Activated T-cell treated with anti-CD3 and anti-CD28 coated beads, Interleukin-2, amount 50 U/mL, for 4 hours (primary cell): Measurements from ENCODE around the gene PCDHGB6. TPM values are rescaled to one million over a fixed set of nuclear protein-coding genes. Genes with fewer than 3 reads are reported as not detected.

ENCODE experiments used
- total RNA-seq, 3 donors: library from RNA; stranded (reverse); gene quantifications; one replicate each; pipeline ENCODE4 v1.2.1, GENCODE V29; 2021

The PCDHGB6 gene
- total RNA-seq, 3 donors from 2014 or later = 0.08 to 0.22 (median 0.18) TPM

Other genes with a start within 250 kb of the PCDHGB6 start
- gene PCDHB7, start 235.4 kb upstream of the PCDHGB6 start, total RNA-seq = not detected
- not detected for gene PCDHB8, start 230.2 kb upstream of the PCDHGB6 start, total RNA-seq
- not detected for gene PCDHB16, start 225.6 kb upstream of the PCDHGB6 start, total RNA-seq
- not detected for gene PCDHB9, start 220.9 kb upstream of the PCDHGB6 start, total RNA-seq
- under 1 TPM in 1 of 3 donors, not detected in 2; 0.08 TPM for gene PCDHB10, start 215.7 kb upstream of the PCDHGB6 start, total RNA-seq
- not detected for gene PCDHB11, start 208.4 kb upstream of the PCDHGB6 start, total RNA-seq
- gene PCDHB12, start 199.3 kb upstream of the PCDHGB6 start, total RNA-seq = not detected
- under 1 TPM; 0.08 to 0.16 (median 0.10) TPM for gene PCDHB13, start 194.1 kb upstream of the PCDHGB6 start, total RNA-seq
- under 1 TPM in 2 of 3 donors, not detected in 1; 0.08 TPM for gene PCDHB14, start 184.7 kb upstream of the PCDHGB6 start, total RNA-seq
- gene PCDHB15, start 162.6 kb upstream of the PCDHGB6 start, total RNA-seq = under 1 TPM in 1 of 3 donors, not detected in 2; 0.08 TPM
- under 1 TPM in 1 of 3 donors, not detected in 2; 0.18 TPM for gene SLC25A2, start 104.0 kb upstream of the PCDHGB6 start, total RNA-seq
- 10 to 100 TPM; 64.8 to 73.8 (median 70.4) TPM for gene TAF7, start 87.2 kb upstream of the PCDHGB6 start, total RNA-seq
- under 1 TPM; 0.05 to 0.11 (median 0.11) TPM for gene PCDHGA1, start 77.5 kb upstream of the PCDHGB6 start, total RNA-seq
- gene PCDHGA2, start 69.3 kb upstream of the PCDHGB6 start, total RNA-seq = under 1 TPM in 1 of 3 donors, not detected in 2; 0.05 TPM
- gene PCDHGA3, start 64.2 kb upstream of the PCDHGB6 start, total RNA-seq = not detected
- under 1 TPM in 1 of 3 donors, not detected in 2; 0.13 TPM for gene PCDHGB1, start 57.9 kb upstream of the PCDHGB6 start, total RNA-seq
- under 1 TPM; 0.08 to 0.30 (median 0.08) TPM for gene PCDHGA4, start 53.0 kb upstream of the PCDHGB6 start, total RNA-seq
- under 1 TPM; 0.13 to 0.43 (median 0.40) TPM for gene PCDHGB2, start 48.0 kb upstream of the PCDHGB6 start, total RNA-seq
- gene PCDHGA5, start 43.9 kb upstream of the PCDHGB6 start, total RNA-seq = under 1 TPM; 0.05 to 0.13 (median 0.08) TPM
- under 1 TPM; 0.10 to 0.19 (median 0.13) TPM for gene PCDHGB3, start 37.8 kb upstream of the PCDHGB6 start, total RNA-seq
- gene PCDHGA6, start 34.1 kb upstream of the PCDHGB6 start, total RNA-seq = under 1 TPM; 0.13 to 0.27 (median 0.18) TPM
- gene PCDHGA7, start 25.3 kb upstream of the PCDHGB6 start, total RNA-seq = under 1 TPM in 2 of 3 donors, not detected in 1; 0.08 to 0.11 TPM
- under 1 TPM; 0.08 to 0.22 (median 0.20) TPM for gene PCDHGB4, start 20.3 kb upstream of the PCDHGB6 start, total RNA-seq
- gene PCDHGA8, start 15.4 kb upstream of the PCDHGB6 start, total RNA-seq = not detected
- gene PCDHGB5, start 10.1 kb upstream of the PCDHGB6 start, total RNA-seq = under 1 TPM; 0.26 to 0.91 (median 0.27) TPM
- under 1 TPM; 0.13 to 0.18 (median 0.16) TPM for gene PCDHGA9, start 5.2 kb upstream of the PCDHGB6 start, total RNA-seq
- under 1 TPM; 0.25 to 0.68 (median 0.40) TPM for gene PCDHGA10, start 5.0 kb downstream of the PCDHGB6 start, total RNA-seq
- gene PCDHGB7, start 9.7 kb downstream of the PCDHGB6 start, total RNA-seq = under 1 TPM in 1 of 3 donors, not detected in 2; 0.15 TPM
- gene PCDHGA11, start 13.0 kb downstream of the PCDHGB6 start, total RNA-seq = under 1 TPM; 0.05 to 0.13 (median 0.05) TPM
- gene PCDHGA12, start 22.5 kb downstream of the PCDHGB6 start, total RNA-seq = under 1 TPM; 0.11 to 0.24 (median 0.20) TPM
- gene PCDHGC3, start 67.9 kb downstream of the PCDHGB6 start, total RNA-seq = under 1 TPM; 0.22 to 0.55 (median 0.48) TPM
- gene PCDHGC4, start 77.0 kb downstream of the PCDHGB6 start, total RNA-seq = not detected
- not detected for gene PCDHGC5, start 81.1 kb downstream of the PCDHGB6 start, total RNA-seq
- gene DIAPH1, start 211.0 kb downstream of the PCDHGB6 start, total RNA-seq = 100 to 1,000 TPM; 243 to 289 (median 269) TPM
- gene HDAC3, start 228.8 kb downstream of the PCDHGB6 start, total RNA-seq = 10 to 100 TPM; 66.1 to 73.8 (median 71.7) TPM
- 10 to 100 TPM; 25.8 to 30.4 (median 29.5) TPM for gene RELL2, start 229.0 kb downstream of the PCDHGB6 start, total RNA-seq
- 10 to 100 TPM; 20.5 to 29.7 (median 22.1) TPM for gene FCHSD1, start 243.4 kb downstream of the PCDHGB6 start, total RNA-seq